ENCODE results near the gene VWC2L. TPM values are rescaled to one million over a fixed set of nuclear protein-coding genes. Genes with fewer than 3 reads are reported as not detected.

The VWC2L gene
- total and polyA plus RNA-seq, 2 of the 4 experiments (the other 2 are of a cell fraction) = not detected

- H3K9me1 ChIP-seq (ENCODE audit: insufficient read depth, low read length) = no peaks in the 10 kb centered on the region
- no peak for ATAC-seq (ENCODE audit: low read depth)
- no peak overlapping the region for H3K27ac ChIP-seq (ENCODE audit: insufficient read depth, low read length)
- no peak for DNase-seq
- H2AFZ ChIP-seq (replicated peaks; ENCODE audit: low read length, poor library complexity) = no peak overlapping the region
- no peak overlapping the region for H3K9ac ChIP-seq (ENCODE audit: low read depth, low read length)
- H4K5ac ChIP-seq (ENCODE audit: low read depth, low read length) = no peak overlapping the region
- H4K20me1 ChIP-seq (ENCODE audit: insufficient read depth, low read length) = no peaks in the 10 kb centered on the region
- dilution Hi-C loops (cut with HindIII; ENCODE audit: low sequenced_read_pairs, unreplicated experiment) (no loop called here), intact Hi-C loops (cut with micrococcal nuclease) (no loop called here), in situ Hi-C loops (cut with MboI; ENCODE audit: low sequenced_read_pairs) (no loop called here)
- no peak overlapping the region for H2AK5ac ChIP-seq (ENCODE audit: low read depth, low read length)
- no CpG with 5 or more reads among the region's 2 CpGs for WGBS, 2 experiments (ENCODE audit: extremely low coverage in 2 of 2, insufficient read length in 1 of 2)
- H3K23ac ChIP-seq (ENCODE audit: low read depth, low read length) = no peak overlapping the region
- peaks cover 2% of the 10 kb centered on the region; the same call in 1 of the 2 replicates for H3K9me3 ChIP-seq (ENCODE audit: control insufficient read depth, insufficient read depth, low read length)
- no peak overlapping the region for H3K56ac ChIP-seq (ENCODE audit: extremely low read depth, insufficient read depth, low read length)
- CTCF ChIA-PET = interaction anchor here (0.7 kb wide), 1 partner anchor 11 kb away, joined by 3 read pairs; no protein-coding TSS in a partner anchor
- POLR2A ChIA-PET (ENCODE audit: unreplicated experiment) = no interaction called here
- no peak overlapping the region for H3K4me3 ChIP-seq (ENCODE audit: insufficient read depth, low read depth, low read length)
- H3K27me3 ChIP-seq (ENCODE audit: control insufficient read depth, insufficient read depth, low read length) = no peaks in the 10 kb centered on the region
- no peak overlapping the region for H4K91ac ChIP-seq (ENCODE audit: insufficient read depth, low read depth, low read length)
- H3K4me2 ChIP-seq (ENCODE audit: low read depth, low read length) = no peak overlapping the region
- no peak overlapping the region for H3K14ac ChIP-seq (replicated peaks; ENCODE audit: low read depth, low read length)
- H3K36me3 ChIP-seq (ENCODE audit: control insufficient read depth, insufficient read depth, low read length) = no peaks in the 10 kb centered on the region
- no peak overlapping the region for H4K8ac ChIP-seq (ENCODE audit: low read depth in 2 of 2, low read length in 2 of 2)
- H2BK20ac ChIP-seq (ENCODE audit: low read depth, low read length) = no peak overlapping the region
- no peak overlapping the region for H2BK120ac ChIP-seq (ENCODE audit: low read depth, low read length)
- no peak for TF ChIP-seq FOS (IDR thresholded peaks at IDR 0.05; ENCODE audit: low read depth, low read length)
- no peak for TF ChIP-seq RCOR1 (IDR thresholded peaks at IDR 0.05; ENCODE audit: insufficient replicate concordance, low read length)
- no peak for TF ChIP-seq CEBPB (IDR thresholded peaks at IDR 0.05; ENCODE audit: low read depth, low read length)
- TF ChIP-seq POLR2A (IDR thresholded peaks at IDR 0.05; ENCODE audit: low read depth, low read length) = no peak
- no peak for TF ChIP-seq ELK1 (IDR thresholded peaks at IDR 0.05; ENCODE audit: borderline replicate concordance, low read depth, low read length)
- TF ChIP-seq RAD21 (IDR thresholded peaks at IDR 0.05; ENCODE audit: low read length) = no peak
- no peak for TF ChIP-seq SMC3 (IDR thresholded peaks at IDR 0.05; ENCODE audit: low read depth, low read length)
- no peak for TF ChIP-seq CHD1 (IDR thresholded peaks at IDR 0.05; ENCODE audit: low read depth, low read length)
- TF ChIP-seq USF2 (IDR thresholded peaks at IDR 0.05; ENCODE audit: low read depth, low read length) = no peak
- no peak for TF ChIP-seq RFX5 (IDR thresholded peaks at IDR 0.05; ENCODE audit: low read depth, low read length)
- TF ChIP-seq NFE2L2 (IDR thresholded peaks at IDR 0.05; ENCODE audit: low read depth, low read length) = no peak
- TF ChIP-seq BHLHE40 (IDR thresholded peaks at IDR 0.05; ENCODE audit: low read depth, low read length) = no peak
- TF ChIP-seq MXI1 (IDR thresholded peaks at IDR 0.05; ENCODE audit: borderline replicate concordance, low read depth, low read length) = no peak
- TF ChIP-seq CTCF (conservative IDR thresholded peaks at IDR 0.05; ENCODE audit: low read depth, low read length) = no peak
- TF ChIP-seq MAFK (IDR thresholded peaks at IDR 0.05; ENCODE audit: low read depth, low read length) = no peak
- no peak for TF ChIP-seq MAZ (IDR thresholded peaks at IDR 0.05; ENCODE audit: borderline replicate concordance, low read depth, low read length)
- H3K4me1 ChIP-seq (ENCODE audit: control insufficient read depth, insufficient read depth, low read length) = no peaks in the 10 kb centered on the region
- no peak overlapping the region for H2BK15ac ChIP-seq (ENCODE audit: low read depth, low read length)
- H3K4ac ChIP-seq (ENCODE audit: low read depth, low read length) = no peak overlapping the region
- H3K18ac ChIP-seq (ENCODE audit: low read depth, low read length) = no peak overlapping the region
- no peak overlapping the region for H2BK5ac ChIP-seq (ENCODE audit: low read depth, low read length, poor library complexity, severe bottlenecking)
- no peaks in the 10 kb centered on the region for H3K79me1 ChIP-seq (ENCODE audit: low read depth in 1 of 2, low read length in 2 of 2)
- no TSS peak for BruUV-seq (replicated peaks)
- H2AK9ac ChIP-seq (replicated peaks; ENCODE audit: low read depth, low read length, poor library complexity) = no peak overlapping the region
Observed at GRCh38 chr2:214489181-214489580, 78.3 kb downstream of the VWC2L start.

All from IMR-90 (cell line).